CD4-positive, alpha-beta T cell treated with Interleukin-6 at 100 ng/mL for 8 hours (primary cell): ENCODE data around the gene ALG10.
"Not testable (repeated sequence)": the region's sequence is repeated elsewhere in the genome, so short reads cannot be mapped to it uniquely, and the experiment has no call there.

Experiments used
- DNase-seq: peaks from one replicate; pipeline ENCODE4 v3.0.0-alpha.2; 2020; ENCODE audit warnings: mixed read lengths, low spot score

ALG10 gene

GRCh38 chr12:34022079-34022830, at the start of gene ALG10:
Gene ALG10, plus strand, starts transcription at chr12:34022496. Its CDS starts 104 bp downstream, at chr12:34022600.
- DNase-seq, result peak; percentile 97

DNA sequence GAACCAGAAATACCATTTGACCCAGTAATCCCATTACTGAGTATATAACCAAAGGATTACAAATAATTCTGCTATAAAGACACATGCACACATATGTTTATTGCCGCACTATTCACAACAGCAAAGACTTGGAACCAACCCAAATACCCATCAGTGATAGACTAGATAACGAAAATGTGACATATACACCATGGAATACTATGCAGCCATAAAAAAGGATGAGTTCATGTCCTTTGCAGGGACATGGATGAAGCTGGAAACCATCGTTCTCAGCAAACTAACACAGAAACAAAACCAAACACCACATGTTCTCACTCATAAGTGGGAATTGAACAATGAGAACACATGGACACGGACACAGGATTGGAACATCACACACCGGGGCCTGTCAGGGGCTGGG, 49.4 kb upstream of the ALG10 start:
- DNase-seq, result not testable (repeated sequence)

DNA sequence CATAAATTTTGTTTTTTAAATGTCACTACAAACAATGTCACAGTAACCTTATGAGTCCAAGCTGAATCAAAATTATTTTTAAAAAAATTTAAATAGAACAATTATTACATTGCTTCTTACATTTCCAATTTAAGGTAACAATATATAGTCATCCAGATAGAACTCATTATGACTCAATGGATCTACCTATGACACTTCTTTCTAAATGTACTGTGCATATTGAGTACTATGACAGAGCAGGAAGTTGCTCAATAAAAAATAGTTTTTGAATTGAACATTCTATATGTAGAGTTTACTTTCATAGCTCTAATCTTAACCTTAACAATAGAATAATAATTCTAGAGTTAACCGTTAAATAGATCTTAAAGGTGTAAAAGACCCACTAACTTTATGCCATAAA, 44.4 kb upstream of the ALG10 start:
- no peak for DNase-seq

DNA sequence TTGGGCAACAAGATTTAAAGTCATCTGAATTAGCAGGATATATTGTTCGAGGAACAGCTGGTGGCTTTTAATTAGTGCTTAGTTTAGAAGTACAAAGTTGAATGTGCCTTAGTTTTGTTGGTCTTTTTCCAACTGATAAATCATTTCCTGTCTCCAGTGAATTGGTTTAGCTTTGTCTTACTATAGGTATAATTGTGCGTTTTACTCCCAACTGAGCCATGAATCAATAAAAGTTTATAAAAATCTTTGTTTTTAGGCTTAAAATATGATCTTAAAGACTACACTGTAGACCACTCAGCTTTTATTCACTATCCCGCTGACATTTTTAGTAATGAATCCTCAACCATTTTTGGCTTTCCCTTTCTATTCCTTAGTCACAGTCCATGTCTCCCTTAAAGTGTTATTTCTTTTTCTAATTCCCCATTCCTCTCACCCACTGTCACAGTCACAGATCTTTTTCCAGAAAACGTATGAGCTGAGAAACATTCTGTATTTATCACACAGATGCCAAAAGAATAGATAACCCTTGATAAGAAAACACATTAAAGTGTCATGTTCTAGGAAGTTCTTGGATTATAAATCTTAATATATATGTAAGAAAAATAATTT, 34.0 kb upstream of the ALG10 start:
- DNase-seq, result no peak

- no peak for DNase-seq
Measured at GRCh38 chr12:33988913-33989312, 33.4 kb upstream of the ALG10 start.

GRCh38 chr12:33994857-33995808, 27.2 kb upstream of the ALG10 start:
- DNase-seq, result no peak

DNA sequence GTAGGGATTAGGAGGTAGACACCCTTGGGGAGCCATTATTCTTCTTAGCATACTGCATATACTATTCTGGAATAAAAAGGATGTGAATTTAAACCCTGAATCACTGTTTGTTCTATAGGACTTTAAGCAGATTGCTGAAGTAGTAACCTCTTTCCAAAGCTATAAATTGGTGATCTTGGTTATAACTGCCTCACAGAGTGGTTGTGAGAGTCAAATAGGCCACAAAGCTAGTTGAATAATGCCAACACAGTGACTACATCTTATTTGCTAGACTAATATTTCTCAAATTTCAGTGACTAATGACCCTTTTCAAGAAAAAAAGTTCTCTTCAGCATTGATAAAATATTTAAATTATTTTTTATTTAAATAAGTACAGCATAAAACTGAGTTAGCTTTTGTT, 13.5 kb upstream of the ALG10 start:
- not testable (repeated sequence) for DNase-seq

DNA sequence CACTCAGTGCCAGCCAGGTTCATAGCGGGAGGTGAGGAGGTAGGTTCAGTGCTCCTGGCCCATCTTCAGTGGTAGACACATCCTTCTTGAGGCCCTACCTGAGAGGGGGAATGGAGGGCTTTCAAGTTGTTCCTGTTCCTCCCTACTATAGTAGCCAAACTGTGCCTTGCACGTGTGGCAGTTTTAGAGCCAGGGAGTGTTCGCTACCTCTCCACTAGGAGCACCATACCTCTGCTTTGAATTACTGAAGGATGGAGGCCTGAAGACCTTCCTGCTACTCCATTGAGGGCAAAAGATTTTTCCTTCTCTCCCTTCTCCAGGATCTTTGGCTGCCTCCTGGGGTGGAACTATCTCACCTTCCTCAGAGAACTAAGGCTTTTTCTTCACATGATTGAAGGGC, 5.9 kb upstream of the ALG10 start:
- DNase-seq, result no peak

DNA sequence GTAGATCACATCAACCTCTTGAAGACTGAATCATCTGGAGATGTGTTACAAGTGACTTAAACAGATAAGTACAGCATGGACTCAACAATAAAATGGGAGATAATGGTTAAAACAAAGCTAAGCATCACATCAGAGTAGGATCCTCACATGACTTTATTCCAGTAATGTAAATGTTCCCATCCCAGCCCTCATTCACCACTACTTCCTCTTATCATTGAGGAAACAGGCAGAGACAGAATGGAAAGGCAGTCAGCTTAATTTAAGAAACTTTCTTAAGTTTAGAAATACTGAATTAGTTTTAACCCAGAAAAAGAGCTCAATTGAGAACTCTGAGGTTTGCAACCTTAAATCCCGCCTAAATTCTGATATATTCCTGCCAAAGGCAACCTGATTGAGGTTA, 1.2 kb upstream of the ALG10 start:
- no peak for DNase-seq

DNA sequence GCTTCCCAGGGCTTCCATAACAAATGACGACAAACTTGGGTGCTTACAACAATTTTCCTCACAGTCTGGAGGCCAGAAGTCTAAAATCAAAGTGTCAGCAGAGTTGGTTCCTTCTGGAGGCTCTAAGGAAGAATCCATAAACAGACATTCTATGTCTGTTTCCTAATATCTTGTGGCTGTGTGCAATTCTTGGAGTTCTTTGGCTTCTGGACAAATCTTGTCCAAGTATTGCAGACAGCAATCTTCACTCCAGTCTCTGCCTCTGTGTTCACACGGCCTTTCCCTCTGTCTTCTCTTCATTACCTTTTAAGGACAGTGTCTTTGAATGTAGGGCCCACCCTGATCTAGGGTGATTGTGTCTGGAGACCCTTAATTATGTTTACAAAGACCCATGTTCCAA, 5.4 kb downstream of the ALG10 start:
- DNase-seq, result not testable (repeated sequence)

- no peak for DNase-seq
Measured at GRCh38 chr12:34030591-34030990, 8.3 kb downstream of the ALG10 start.

DNA sequence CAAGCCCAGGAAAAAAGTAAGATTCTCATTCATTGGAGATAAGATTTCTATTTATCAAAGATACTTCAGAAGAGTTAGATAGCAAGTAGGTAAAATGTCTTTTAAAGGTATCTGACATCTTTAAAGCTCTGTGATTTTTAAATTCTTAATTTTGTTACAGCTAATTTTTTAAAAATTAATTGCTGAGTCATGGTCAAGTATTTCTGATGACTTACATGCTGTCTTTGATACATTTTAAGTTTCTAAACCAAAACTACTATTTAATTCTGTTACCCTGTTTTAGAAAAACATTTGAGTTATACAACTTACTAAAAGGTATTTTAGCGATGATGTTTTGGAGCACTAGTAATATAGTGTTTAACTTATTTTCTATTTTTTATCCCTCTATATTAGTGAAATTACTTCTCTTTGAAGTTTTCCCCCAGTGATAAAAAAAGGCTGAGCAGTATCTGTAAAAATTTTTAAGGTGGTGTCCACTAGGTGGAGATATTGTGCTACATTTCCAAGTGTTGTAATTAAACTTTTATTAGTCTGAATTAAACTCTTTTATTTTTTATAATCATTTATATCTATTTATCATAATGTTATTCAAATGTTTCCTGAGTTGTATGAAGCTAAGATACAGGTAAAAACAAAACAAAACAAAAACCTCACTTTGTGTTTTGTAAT, 11.5 kb downstream of the ALG10 start:
- DNase-seq, result peak; percentile 5

DNA sequence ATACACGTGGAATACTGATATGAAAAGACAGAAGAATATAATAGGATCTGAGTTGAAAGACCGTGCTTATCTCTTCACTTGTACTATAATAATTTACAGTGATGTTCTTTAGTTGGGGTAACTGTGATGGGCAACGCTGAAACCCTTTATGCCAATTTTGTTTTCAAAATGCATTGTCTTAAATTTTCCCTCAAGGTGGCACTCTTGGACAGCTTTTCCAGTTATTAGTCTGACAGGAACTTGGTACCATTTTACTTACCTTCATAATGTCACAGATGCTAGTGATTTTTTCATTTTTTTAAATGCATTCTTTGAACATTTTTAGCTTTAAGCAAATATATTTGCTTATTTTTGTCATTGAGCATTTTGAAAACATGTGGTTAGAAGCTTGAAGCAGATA, 16.1 kb downstream of the ALG10 start:
- not testable (repeated sequence) for DNase-seq

DNA sequence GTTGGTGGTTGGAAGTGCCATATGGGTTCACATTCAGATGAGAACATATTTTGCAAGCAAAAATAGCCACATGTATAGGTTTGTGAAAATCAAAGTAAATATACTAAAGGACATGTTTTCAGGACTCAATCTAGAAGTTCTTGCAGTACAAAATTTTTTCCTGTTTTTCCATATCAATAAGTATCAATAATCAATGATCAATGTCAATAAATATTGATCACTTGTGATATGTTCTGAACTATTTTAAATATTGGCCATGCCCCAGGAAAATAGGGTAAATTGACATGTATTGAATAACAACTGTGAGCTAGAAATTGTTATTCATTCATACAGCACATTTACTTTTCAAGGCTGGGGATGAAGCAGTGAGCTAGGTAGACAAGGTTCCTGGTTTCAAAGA, 24.3 kb downstream of the ALG10 start:
- no peak for DNase-seq

DNA sequence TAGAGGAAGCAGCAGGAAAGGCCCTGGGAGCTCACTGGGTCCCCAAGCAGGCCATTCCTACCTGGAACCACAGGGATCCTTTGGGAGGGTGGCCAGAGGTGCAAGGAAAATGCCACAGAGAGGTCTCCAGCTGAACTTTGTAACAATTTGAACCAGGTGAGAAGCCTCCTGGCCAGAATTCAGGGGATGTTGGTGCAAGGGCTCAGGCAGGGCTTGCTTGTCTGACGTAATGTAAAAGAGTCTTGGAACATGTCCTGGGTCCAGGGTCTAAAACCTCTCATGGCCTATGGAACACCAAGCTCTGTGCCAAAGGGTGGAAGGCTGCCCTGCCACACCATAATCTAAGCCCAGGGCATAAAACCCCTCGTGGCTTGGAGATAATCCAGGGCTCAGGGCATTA, 25.6 kb downstream of the ALG10 start:
- not testable (repeated sequence) for DNase-seq

DNA sequence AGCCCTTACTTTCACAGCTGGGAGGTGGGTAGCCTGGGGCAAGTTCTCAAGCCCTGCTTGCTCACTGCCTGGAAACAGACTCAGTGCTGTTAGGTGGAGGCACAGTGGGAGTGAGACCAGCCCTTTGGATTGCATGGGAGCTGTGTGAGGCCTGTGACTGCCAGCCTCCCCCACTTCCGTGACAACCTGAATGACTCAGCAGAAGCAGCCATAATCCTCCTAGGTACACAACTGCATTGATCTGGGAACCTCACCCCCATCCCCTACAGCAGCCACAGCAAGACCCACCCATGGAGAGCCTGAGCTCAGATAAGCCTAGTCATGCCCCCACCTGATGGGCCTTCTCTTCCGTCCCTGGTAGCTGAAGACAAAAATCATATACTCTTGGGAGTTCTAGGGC, 26.4 kb downstream of the ALG10 start:
- DNase-seq, result no peak

DNA sequence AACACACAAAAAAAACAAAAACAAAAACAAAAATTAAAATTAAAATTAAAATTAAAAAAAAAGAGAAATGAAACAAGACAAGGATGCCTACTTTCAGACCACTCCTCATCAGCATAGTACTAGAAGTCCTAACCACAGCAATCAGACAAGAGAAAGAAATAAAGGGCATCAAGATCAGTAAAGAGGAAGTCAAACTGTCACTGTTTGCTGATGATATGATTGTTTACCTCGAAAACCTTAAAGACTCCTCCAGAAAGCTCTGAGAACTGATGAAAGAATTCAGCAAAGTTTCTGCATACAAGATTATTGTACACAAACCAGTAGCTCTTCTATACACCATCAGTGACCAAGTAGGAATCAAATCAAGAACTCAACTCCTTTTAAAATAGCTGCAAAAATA, 29.2 kb downstream of the ALG10 start:
- DNase-seq, result no peak

DNA sequence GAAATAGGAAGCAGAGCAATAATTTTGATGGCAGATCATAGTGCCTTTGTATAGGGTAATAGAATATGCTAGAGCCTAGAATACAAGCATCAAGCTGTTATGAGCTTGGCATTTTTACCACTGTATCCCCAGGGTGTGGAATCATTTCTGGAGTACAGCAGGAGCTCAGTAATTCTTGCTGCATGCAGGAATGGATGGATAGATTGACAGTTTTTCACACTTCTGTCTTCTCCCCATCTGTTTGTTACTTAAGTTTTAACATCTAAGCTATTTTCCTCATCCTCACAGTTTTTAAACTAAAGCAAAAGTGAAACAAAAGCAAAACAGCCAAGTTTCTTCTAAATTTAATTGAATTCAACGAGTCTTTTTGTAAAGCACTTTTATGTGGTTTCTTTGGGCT, 32.6 kb downstream of the ALG10 start:
- DNase-seq, result no peak
